PC-9 (cell line): ENCODE measurements around the gene MFAP1.

Experiments
- EZH2 ChIP-seq: fragments of 200-600 bp; sonication (generic); IDR thresholded peaks from 2 replicates; pipeline ENCODE4 v1.8.0; 2017; ENCODE audit warnings: antibody characterized with exemption, low read depth
- TF ChIP-seq, protein P1 (sequence below): fragments of 200-600 bp; sonication (generic); conservative IDR thresholded peaks from 2 replicates; pipeline ENCODE4 v1.6.1; 2017; ENCODE audit warnings: mixed run types, antibody characterized with exemption, mild to moderate bottlenecking, moderate library complexity

DNA sequence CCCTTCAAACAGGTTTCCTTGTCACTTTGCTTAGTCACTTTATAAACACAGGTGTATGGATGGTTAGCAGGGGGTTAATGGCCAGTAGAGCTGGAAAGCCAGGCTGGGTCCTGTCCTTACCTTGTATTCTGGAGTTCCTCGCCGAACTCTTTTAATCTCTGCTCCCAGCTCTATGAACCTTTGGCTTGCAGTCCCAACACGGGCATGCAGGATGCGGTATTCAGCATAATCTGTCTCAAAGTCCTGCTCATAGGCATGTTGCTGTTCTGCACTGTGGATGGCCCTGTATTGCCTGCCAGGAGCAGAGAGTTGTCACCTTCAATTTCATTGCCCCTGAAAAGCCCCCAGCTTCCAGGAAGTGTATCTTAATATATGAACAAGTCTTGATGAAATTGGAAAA, 50.4 kb downstream of the MFAP1 start:
- TF ChIP-seq, protein P1, sequence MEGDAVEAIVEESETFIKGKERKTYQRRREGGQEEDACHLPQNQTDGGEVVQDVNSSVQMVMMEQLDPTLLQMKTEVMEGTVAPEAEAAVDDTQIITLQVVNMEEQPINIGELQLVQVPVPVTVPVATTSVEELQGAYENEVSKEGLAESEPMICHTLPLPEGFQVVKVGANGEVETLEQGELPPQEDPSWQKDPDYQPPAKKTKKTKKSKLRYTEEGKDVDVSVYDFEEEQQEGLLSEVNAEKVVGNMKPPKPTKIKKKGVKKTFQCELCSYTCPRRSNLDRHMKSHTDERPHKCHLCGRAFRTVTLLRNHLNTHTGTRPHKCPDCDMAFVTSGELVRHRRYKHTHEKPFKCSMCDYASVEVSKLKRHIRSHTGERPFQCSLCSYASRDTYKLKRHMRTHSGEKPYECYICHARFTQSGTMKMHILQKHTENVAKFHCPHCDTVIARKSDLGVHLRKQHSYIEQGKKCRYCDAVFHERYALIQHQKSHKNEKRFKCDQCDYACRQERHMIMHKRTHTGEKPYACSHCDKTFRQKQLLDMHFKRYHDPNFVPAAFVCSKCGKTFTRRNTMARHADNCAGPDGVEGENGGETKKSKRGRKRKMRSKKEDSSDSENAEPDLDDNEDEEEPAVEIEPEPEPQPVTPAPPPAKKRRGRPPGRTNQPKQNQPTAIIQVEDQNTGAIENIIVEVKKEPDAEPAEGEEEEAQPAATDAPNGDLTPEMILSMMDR = no peak
- no peak for TF ChIP-seq EZH2
